Measurements from ENCODE around the gene TBL1X.

DNA sequence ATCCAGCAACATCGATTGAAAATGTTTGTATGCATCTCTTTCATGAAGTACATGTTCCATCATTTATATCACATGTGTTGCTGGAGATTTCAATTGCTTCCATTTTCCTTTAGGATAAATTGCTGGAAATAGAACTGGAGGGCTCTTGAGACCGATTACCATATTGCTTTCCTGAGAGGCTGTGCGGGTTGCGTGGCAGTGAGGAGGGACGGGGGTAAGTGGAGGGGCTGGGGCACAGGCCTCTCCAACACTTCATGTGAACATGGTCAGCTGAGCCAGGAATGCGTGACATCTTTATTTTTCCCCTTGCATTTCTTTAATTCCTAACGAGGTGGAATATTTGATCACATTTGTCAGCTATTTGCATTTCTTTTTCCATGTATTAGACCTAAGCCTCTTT, 144.6 kb downstream of the TBL1X start:
- TF ChIP-seq, protein P1, sequence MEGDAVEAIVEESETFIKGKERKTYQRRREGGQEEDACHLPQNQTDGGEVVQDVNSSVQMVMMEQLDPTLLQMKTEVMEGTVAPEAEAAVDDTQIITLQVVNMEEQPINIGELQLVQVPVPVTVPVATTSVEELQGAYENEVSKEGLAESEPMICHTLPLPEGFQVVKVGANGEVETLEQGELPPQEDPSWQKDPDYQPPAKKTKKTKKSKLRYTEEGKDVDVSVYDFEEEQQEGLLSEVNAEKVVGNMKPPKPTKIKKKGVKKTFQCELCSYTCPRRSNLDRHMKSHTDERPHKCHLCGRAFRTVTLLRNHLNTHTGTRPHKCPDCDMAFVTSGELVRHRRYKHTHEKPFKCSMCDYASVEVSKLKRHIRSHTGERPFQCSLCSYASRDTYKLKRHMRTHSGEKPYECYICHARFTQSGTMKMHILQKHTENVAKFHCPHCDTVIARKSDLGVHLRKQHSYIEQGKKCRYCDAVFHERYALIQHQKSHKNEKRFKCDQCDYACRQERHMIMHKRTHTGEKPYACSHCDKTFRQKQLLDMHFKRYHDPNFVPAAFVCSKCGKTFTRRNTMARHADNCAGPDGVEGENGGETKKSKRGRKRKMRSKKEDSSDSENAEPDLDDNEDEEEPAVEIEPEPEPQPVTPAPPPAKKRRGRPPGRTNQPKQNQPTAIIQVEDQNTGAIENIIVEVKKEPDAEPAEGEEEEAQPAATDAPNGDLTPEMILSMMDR (IDR thresholded peaks at IDR 0.05; ENCODE audit: insufficient read depth, low read depth, low read length) = no peak
- TF ChIP-seq EZH2 (IDR thresholded peaks at IDR 0.05; ENCODE audit: insufficient read depth, low read length) = no peak

Measured in astrocyte (in vitro differentiated cells and primary cell).